HG03039 (cell line): ENCODE data around the gene NKAIN4.

Experiments
- ATAC-seq: cut with Tn5 transposase; IDR thresholded peaks from one replicate; pipeline ENCODE4 v1.9.1; 2021; ENCODE audit warnings: mild to moderate bottlenecking, moderate library complexity; ENCODE audit not compliant: unreplicated experiment

NKAIN4 gene

DNA sequence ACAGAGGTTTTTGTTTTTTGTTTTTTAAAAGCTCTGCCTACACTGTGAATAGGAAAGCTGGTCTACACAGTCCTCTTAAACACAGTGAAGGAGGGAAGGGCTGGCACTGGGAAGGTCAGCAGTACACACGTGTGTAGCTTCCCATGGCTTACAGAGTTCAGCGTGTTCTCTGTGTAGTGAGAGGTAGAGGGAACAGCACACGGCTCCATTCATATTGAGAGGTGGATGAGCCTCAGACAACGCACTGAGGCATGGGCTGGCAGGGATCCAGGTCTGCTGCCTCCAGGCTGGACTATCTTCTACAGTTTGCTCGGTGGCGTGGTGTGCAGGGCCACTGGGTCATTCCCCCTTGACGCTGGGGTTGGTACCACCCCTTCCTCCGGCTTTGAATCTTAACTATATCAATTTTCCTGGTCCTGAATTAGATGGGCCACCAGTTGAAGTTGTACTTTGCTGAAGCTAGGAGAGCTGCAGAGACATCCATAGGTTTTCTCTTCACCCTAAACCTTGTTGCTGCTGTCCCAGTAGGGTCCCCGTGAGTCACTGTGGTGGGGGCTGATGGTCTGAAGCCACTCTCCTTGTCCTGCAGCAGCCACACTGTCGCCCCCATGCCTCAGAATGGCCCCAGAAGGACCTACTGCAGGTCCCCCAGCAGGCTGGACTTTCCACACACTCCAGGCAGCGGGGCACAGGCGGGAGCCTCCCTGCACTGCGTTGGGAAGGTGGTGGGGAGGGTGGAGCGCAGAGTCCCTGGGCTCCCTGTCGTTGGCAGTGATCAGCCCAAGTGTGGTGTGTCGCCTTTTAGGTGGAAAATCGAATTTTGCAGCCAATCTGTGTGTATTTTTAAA is 20.3 kb upstream of the NKAIN4 start:
- ATAC-seq, result no peak

DNA sequence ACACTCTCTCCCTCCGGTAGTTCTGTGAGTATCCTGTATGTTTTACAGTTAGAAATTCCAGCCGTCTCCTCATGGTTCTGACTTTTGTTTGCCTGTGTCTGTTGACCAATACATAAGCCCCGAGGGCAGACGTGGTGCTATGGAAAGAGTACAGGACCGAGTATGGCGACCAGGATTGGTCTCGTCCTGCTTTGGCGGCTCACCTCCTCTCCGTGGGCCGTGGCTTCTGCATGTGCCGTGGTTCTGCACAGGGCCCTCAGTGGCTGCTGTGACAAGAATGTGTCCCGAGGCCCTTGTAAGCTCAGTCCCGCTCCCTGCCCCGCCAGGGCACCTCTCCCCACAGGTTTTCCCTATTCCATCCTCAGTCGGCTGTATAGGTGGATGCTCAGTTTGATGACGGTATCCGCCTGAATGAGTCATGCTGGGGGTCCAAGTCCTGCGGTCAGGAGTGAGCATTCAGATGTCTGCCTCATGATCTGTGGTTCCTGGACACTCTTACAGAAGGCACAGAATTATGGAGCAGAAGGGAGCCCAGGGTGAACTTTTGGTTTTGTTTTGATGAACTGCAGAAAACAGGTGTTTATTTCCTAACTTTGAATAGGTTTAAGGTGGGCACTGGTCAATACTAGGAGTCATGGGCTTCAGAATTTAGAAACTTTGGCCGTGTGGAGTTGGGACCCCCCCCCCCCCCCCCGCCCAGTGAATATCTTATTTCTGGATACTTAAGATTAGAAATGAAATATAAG is 19.5 kb upstream of the NKAIN4 start:
- no peak for ATAC-seq

DNA sequence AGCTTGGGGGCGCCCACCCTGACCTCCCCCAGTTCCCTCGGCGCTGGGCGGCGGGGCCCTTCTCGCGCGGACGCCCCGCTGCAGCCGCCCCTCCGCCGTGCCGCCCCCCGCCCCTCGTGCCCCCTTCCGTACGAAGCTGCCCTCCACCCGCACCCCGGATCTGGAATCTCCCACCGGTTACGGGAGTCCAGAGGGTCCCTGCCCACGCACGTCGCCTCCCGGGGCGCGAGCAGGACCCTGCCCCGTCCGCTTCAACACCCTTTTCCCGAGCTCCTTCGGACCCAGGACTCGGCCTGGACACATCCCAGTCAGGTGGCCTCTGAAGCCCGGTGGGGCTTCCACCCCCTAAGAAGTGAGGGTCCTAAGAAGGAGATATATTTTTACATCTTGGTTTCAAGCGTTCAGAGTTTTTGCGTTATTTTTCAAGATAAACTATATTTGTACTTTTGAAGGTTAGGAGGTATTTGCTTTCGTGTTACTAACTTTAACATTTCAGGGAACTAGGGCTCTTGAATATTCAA is 18.9 kb upstream of the NKAIN4 start:
- no peak for ATAC-seq

DNA sequence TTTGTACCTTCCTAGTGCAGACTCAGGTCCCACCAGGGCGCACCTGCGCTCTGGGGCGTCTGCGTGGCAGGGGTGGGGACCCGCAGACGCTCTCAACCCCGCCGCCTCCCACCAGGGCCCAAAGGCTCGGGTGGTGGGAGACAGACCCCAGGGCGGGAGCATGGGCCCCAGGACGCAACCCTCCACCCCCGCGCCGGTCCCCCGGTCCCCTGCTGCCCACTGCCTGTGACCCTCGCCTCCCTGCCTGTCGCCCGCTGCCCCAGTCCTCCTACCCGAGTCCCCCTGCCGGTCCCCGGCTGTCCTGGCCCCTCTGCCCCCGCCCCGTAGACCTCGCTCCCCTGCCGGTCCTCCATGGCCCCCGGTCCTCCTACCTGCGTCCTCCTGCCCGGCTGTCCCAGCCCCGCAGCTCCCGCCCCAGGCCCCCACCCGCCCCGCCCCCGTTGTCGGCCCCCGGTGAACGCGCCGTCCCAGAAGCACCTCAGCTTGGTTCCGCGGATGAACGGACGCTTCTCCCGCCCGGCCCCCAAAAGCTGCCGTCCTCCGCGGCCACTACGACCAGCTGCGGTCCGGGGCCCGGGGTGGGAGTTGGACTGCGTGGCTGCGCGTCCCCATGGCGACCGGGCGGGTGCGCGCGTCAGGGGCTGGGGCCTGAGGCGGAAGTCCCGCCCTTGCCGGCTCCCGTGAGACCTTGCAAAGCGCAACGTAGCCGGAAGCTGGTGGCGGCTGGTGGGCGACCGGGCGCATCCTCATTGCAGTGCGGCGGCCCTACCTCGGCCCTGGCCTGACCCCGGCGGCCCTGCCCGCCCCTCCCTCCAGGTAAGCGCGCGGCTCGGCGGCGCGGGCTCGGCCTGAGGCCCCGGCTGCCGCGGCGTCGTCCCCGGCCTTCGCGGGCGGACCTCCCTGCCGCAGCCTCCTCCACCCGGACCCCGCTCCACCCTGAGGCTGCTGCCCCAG is 18.1 kb upstream of the NKAIN4 start, which contains the start of gene ARFGAP1:
Gene ARFGAP1, plus strand, starts transcription at position 709 of the 954 bp plus-strand sequence. CDS start 2,768 bp downstream, outside the sequence.
- peak; percentile 66 for ATAC-seq

DNA sequence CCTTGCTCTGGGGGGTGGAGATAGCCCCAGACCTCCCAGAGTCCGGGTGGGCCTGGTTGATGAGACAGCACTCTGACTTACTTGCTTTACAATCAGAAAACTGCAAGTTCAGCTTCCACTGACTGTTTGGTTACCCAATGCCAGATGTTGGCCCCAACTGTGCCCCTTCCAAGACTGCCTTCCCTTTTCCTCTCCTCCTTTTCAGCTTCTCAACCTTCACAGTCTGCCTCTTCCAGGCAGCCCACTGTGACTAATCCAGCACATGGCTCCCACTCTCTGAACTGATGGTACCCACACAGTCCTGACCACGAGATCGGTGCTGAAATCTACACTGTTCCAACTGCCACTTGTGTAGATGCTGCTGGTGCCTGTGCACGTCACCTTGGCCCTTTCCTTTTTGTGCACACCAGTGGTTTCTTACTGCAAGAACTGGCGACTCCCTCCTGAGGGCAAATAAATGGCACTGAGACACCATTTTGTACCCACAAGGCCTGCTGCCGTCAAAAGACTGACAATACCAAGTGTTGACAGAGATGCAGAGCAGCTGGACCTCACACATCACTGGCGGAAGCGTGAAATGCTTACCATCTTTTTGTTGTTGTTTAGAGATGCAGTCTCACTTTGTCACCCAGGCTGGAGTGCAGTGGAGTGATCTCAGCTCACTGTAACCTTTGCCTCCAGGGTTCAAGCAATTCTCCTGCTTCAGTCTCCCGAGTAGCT is 16.5 kb upstream of the NKAIN4 start:
- ATAC-seq, result no peak

DNA sequence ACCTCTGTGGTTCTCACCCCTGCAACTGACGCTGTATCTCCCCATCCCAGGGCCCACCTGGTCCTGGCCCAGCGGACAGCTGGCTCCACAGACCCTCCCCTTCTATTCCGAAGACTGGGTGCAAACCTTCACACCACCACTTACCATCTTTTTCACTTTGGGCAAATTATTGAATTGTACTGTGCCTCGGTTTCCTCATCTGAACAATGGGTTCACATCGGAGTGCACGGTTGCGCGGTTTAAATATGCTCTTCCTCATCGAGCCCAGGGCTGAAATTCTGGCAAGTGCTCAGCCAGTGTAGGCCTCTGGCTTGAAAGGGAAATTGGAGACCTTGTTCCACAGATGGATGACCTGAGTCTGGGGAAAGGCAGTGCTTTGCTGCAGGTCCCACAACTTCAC is 15.5 kb upstream of the NKAIN4 start:
- no peak for ATAC-seq

DNA sequence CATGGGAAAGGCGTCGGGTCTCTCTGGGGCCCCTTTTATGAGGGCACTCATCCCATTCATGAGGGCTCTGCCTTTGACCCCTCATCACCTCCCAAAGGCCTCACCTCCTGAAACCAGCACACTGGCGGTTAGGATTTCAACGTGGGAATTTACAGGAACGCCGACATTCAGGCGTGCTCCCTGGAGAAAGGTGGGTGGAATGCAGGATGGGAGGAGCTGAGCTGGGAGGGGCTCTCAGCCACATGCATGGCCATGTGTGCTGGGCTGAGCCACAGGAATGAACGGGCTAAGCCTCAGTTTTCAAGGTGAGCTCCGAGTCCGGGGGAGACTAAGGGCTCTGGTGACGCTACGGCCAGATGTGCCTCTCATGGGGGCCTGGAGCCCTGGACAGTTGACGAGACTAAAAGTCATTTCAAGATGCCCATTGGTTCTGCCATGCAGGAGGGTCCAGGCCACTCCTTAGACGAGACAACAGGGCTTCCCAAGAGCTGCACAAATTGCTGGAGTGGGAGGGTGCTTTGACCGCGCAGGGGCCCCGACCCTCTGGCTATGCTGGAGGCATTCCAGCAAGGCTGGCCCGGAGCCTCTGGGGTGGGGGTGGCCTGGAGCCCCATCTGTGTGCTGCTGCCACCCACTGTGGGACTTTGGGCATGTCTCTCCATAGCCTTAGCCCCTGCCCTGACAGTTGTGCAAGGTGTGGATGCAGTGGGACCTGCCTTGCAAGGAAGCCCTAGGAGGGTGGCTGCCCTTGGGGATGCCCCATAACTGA is 14.6 kb upstream of the NKAIN4 start:
- ATAC-seq, result no peak

DNA sequence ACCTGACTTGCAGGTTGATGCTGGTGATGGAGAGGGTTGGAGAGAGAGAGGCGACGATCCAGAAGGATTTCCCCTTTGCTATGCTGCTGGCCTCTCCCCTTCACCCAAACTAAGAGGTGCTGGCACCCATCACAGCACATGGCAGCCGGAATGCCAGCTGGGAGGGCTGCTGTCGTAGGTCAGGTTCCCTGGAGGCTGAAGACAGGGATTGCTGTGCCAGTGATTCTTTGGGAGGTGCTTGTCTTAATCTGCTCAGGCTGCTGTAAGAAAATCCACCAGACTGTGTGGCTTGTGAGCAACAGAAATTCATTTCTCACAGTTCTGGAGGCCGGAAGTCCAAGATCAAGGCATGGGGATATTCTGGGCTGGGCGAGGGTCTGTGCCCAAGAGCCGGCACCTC is 14.0 kb upstream of the NKAIN4 start:
- no peak for ATAC-seq

DNA sequence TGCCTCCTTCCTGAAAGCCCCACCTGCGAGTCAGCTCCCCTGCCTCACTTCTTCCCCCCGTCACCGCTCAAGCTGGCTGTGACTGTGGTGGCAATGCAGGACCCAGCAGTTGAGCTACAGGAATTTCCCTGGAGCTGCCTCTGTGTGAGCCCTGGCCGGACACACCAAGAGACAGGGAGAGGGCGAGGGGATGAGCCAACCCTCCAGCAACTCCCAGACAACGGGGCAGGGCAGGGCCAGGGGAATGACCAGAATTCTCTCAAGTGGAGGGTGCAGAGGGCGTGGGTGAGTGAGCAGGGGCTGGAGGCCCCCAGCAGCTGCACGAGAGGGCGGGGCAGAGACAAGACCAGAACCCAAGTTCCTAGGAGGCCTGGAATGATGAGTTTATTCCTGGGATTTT is 13.4 kb upstream of the NKAIN4 start:
- ATAC-seq, result no peak

DNA sequence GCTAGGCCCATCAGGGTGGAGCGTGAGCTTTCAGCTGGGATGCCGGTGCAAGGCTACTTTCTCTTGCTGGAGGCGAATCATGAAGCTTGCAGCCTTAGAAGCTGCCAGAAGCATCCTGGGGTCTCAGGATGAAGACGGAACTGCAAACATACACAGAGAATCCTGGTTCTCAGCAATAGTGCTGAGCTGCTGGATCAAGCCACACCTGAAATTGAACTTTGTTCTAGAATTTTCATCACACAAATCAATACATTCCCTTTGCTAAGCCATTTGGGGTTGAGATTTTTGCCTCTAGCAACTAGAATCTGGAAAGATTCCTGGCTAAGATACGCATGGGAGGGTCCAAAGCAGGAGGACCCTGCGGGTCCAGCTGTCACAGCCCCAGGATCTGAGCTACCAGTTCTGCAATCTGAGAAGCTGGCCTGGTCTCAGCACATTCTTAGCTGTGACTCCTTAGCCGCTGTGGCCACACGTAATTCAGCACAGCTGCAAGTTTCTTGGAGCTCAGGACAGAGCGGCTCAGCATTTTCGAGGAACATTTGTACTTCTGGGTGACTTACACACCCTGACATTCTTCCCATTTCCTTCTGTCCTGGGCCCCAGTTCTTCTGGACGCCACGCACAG is 11.7 kb upstream of the NKAIN4 start:
- ATAC-seq, result no peak

DNA sequence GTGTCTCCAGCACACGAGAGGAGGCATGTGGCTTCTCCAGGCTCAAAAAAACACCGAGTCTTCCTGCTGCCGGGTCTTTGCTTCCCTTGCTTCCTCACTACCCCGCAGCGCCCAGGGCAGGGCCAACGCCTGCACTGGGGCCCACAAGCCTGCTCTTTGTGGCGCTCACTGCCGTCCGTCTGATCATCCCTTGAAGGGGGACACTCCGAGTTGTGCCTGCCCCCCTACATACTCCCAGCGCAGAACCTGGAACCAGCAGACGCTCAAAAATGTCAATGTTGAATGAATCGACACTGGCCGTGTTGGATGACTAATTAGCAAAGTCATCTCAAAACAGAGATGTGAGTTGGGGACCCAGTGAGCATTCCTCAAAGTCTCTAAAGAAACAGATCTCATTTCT is 10.3 kb upstream of the NKAIN4 start:
- no peak for ATAC-seq

DNA sequence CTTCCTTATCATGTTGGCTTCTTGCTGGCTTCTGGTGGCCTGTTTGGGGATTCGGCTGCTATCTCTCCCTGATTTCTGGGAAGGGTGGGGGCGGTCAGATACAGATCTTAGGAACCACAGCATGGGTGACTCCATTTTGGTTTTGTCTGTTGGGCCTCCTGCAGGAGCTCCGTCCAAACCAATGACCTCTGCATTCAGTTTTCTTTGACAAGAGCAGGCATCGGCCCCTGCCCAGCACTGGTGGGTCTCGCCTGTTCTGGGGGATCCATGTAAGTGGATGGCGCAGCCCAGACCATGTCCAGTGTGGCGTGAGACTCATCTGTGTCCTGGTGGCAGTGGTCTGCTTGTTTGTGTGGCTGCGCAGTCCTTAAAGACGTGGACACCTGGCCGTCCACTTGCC is 9.7 kb upstream of the NKAIN4 start:
- no peak for ATAC-seq

DNA sequence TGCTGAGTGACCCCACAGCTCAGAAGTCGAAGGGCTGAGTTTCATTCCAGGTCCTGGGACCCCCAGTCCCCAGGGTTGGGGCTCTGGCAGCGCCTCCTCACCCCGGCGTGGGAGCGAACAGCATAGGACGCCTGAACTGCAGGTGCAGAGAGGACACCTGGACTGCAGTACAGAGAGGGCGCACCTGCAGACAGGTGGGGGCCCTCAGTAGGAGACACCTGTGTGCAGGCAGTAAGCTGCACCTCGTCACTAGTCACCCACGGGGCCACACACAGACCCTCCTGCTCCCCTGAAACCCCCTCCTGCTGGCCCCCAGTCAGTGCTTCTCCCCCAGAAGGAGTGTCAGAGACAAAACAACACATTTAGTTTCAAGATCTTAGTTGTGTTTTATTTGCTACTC is 8.6 kb upstream of the NKAIN4 start:
- no peak for ATAC-seq

DNA sequence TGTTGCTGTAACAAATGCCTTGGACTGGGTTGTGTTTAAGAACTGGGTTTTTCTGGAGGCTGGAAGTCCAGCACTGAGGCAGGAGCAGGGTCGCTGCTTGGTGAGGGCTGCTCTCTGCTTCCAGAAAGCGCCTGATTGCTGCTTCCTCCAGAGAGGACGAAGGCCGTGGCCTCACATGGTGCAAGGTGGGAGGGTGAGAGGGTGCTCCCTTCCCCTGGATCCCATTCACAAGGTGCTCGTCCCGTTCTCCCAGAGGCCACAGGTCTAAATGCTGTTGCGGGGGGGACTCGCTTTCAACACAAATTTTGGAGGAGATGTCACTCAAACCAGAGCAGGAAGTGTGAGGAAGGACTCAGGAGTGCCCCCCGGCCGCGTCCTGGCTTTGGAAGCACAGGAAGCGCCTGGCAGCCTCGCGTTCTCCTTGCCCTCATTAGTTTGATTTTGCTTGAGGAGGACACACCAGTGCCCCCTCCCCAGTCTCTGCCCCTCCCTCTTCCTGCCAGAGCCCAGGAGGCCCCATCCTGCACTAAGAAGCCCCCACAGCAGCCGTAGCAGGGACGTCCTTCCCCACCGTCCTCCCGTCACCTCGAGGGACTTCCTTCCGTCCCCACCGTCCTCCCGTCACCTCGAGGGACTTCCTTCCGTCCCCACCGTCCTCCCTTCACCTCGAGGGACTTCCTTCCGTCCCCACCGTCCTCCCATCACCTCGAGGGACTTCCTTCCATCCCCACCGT is 7.7 kb upstream of the NKAIN4 start:
- ATAC-seq, result no peak

DNA sequence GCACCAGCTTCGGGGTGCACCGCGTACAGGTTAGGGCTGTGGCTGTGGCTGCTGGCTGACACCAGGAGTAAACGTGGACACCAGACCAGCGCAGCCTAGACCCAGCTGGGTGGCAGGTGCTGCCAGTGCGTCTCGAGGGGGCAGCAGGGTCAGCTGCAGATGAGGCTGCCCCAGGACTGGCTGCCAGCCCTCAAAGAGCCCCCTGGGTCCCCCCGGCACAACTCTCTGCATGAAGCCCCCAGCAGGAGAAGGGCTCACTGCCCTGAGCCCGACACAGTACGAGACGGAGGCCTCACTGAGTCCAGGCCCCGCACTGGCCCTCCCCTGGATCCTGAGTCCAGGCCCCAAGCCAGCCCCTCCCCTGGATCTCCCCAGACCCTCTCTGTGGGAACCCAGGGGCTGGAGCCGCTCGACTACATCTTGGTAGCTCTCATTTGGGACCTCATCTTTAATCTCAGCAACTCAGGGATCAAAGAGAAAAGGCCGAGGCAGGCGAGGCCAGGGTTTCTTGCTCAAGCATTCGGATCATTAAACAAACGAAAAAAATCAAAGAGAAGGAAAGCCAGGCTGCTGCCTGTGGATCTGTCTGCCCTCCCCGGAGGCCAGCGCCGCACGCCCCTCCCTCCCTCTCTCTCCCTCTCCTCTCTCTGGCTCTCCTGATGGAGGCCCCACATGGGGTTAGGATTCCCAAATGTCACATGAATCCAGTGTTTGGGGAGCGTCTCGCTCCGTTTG is 7.0 kb upstream of the NKAIN4 start:
- no peak for ATAC-seq

DNA sequence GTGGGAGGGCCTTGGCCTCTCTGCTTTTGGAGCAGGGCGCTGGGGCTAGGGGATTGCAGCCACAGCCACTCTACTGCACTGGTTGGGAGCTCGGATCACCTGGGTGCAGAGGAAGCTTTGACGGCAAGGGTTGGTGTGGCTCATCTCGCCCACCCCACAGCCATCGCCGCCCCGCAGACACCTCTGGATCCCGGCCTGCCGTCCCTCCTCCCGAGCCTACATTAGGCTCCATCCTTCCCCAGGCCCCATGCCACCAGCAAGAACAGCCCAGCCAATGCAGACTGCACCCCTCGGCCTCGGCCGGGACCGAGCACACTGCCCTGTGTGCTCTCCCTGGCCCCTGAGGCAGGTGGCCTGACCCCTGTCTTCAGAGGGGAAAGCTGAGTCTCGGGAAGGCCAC is 6.3 kb upstream of the NKAIN4 start:
- ATAC-seq, result no peak

DNA sequence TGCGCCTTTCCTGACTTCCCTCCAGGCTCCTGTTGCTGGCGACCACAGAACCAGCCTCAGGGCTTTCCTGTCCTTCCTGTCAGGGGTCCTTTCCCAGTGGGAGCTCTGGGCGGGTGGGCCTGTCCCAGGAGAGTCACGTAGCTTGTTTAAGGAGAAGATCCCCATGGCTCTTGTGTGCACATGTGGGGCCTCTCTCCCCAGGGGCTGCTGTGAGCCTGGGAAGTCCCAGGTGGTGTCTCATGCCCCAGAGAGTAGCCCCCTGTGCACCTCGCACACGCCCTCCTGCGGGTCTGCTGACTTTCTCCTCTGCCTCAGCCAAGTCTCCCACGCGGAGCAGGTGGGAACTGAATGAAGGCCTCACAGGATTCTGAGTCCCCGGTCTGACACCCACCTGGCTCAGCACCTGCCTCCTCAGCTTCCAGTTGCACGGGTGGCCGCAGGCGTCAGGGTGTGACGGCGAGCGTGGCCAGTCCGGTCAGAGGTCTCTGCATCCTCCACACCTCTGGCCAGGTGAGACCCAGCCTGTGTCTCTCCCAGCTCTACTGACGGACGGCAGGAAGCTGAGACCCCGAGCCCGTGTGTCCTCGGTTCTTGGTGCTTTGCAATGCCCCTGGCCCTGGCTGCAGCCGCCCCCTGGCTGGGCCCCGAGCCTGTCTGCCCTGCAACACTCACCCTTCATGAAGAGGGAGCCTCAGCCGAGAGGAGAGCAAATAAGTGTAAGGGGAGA is 5.6 kb upstream of the NKAIN4 start:
- ATAC-seq, result no peak
